DMS114 treated with DMSO at 0.1 percent for 48 hours (cell line): ENCODE data around the gene PABPC3.

Source experiments
- DNase-seq: peaks from one replicate; lab custom pipeline; 2025; ENCODE audit not compliant: unreplicated experiment; lab: John Stamatoyannopoulos, UW

Gene PABPC3

DNA sequence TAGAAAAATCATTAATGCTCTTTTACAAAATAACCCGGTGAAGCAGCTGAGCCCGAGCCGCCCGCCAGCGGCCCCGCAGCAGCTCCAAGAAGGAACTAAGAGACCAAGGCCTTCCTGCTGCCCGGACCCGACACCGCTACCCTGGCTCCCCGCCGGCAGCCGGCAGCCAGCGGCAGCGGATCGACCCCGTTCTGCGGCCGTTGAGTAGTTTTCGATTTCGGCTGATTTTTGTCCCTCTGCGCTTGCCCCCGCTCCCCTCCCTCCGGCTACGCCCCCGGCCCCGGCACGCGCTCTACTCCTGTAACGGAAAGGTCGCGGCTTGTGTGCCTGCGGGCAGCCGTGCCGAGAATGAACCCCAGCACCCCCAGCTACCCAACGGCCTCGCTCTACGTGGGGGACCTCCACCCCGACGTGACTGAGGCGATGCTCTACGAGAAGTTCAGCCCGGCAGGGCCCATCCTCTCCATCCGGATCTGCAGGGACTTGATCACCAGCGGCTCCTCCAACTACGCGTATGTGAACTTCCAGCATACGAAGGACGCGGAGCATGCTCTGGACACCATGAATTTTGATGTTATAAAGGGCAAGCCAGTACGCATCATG is at the start of gene PABPC3:
TSS of gene PABPC3 (plus strand) at position 286 of the 603 bp plus-strand sequence. CDS start at position 349, 63 bp downstream.
- no peak for DNase-seq

DNA sequence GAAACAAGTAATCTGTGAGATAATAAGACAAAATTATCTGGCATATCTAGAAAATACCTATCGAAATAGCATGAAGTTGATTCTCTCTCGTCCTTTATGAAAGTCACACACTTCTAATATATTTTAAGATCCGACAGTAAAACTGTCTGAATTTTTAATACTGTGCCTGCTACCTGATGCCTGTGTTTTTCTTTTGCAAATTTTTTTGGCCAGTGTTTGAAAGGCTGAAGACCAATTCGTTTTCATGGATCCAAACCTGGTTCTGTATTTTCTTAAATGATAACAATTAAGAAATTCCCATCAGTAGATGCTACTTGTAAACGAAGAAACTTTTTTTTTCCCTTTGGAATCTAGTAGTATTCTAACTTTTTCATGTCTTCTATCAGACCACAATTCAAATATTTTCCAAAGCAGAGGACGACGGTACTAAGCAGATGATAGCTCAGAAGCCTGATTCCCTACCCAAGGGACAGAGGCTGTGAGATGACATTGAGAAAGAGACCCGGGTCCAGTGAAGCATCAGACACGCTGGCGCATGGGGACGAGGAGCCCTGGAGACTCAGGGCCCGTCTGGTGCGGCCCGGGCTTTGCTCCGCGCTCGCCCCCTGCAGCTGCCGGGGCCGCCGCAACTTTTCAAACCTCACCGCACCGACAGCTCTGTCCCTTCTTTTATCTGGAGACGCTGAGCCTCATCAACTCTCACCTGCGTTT is 49.5 kb upstream of the PABPC3 start:
- DNase-seq: no peak

DNA sequence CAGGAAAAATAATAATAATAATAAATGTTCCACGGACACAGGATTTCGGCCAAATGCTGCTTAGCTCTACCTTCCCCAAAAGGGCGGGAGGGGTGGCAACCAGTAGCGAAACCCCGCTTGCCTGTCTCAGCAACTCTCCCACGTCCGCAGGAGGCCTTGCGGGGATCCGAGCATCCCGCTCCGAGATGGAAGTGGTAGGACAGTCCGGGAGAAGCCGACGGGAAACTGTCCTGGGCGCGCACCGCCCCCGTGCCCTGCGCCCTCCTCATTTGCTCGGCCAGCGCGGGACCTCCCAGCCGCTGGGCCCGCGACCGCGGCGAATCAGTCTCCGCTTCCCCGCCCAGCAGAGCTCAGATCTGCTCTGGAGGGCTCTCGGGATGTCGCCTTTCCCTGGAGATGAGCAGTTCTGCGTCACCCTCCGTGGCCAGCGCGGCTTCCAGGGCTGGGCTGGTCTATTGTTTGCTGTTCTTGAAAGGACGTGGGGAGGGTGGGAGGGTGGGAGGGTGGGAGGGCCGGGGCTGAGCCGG is 48.9 kb upstream of the PABPC3 start:
- no peak for DNase-seq

DNA sequence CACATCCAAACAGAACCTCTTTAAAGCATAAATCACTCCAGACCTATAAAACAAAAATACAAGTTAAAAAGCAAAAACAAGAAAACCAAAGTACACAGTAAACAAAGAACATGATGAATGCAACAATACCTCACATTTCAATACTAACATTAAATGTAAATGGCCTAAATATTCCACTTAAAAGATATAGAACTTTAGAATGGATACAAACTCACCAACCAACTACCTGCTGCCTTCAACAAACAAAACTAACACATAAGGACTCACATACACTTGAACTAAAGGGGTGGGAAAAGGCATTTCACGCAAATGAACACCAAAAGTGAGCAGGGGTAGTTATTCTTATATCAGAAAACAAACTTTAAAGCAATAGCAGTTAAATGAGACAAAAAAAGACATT is 44.9 kb upstream of the PABPC3 start:
- DNase-seq: no peak

DNA sequence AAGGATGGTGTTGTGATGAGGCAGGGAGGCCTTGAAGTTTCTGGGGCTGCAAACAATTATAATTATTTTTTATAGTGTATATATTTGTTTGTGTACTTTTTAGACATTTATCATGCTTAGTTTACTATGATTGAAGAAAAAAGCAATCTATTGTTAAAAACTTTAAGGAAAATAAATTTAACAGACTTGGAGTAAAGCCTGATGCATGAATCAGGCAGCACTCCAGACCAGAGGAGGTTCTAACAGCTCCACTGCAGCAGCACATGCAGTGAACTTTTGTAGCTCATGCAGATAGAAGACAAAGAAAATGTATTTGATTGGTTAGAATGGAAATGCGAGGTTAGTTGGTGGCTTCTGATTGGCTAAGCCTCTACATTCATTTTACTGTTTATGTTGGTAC is 36.8 kb upstream of the PABPC3 start:
- no peak for DNase-seq

DNA sequence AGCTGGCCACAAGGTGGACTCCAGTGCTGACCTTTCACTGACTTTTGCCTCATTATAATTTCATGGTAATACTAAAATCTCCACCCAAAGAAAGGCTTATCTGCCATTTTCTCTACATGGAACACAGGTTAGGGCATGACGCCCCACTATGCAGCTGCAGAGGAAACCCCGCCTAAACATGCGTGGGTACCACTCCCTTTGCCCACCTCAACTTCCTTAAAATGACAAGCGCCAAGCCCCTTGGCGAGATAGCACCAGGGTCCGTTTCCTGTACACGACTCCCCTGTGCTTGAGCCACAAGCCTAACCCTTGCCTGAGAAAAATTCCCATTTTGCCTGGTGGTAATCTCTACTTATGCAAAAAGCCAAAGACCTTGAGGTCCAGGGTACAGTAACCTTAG is 36.0 kb upstream of the PABPC3 start:
- no peak for DNase-seq

DNA sequence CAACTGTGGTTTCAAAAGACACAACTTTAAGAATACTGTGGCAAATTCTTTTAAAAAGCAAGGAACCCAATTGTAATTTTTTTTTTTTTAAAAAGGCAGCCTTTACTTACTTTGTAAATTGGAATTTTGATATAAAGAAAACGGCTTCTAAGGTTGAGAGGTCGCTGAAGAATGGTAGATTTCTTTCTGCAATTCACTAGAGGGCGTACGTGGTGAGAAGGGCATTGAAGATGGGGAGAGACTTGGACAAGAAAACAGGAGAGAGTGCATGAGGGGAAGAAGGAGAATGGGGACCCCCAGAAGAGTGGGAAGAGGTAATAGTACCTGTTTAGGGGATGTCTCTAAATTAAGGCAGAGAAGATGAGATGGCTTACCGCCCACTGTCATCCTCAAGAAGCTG is 33.5 kb upstream of the PABPC3 start:
- DNase-seq: no peak

DNA sequence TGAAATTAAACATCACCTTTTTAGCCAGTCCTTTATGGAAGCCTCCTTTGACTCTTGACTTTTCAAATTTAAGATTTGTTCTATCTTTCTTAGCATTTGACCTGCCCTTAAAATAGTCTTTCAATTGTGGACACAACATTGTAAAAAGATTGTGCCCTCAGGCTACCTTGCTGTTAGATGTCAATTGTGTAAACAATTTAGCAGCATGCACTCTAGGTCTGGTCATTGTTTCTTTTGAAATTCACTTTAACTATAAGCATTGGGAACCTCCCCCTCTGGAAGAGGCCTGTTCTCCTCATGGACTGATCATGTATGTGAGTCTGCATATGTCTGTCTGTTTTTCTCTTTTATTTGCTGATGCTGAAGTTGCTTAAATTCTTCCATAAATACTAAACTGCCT is 31.5 kb upstream of the PABPC3 start:
- DNase-seq: no peak

DNA sequence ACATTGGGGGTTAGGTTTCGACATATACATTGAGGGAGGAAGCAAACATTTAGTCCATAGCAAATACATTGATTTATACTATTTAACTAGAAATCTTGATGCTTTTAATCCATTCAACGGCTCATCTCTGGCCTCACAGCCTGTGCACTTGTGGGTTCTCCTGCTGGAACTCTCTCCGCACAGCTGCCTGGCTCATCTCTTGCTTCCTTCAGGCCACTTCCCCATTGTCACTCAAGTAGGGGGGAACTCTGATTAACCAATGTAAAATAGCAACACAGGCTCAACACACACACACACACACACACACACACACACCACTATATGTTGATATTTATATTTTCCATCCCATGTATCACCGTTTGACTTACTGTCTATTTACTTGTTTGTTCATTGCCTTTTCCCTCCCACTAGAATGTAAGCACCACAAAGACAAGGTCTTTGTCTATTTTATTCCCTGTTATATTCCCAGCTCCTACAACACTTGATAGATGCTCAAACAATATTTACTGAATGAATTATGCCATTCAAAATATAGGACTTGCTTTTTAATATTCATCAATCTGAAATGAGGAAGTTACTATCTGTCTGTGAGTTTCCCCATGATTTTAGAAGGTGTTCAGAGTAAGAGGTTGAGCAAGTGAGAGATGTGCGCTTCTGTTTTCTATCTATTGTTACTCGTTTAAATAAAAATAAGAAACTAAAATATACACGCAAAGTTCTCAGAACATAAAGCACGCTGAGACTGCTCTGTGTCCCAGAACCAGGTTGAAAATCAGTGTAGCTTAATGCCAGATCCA is 29.8 kb upstream of the PABPC3 start:
- no peak for DNase-seq

DNA sequence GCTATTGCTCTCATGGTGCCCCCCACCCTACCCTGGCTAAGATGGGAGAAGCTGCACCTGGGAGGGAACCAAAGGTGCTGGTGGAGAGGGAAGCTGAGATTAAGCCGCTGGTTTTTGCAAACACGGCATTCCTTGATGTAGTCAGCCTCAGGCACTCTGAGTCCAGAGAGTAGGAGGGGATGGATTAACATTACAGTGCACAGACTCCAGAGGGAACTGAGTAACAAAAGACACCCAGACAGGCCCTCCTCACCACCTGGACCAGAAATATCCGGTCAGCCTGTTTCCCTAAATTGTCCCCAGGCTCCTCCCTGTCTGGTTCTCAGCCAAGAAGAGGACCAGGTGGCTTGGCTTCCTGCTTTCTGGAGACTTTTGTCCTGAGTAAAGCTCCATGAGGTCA is 28.9 kb upstream of the PABPC3 start:
- no peak for DNase-seq

DNA sequence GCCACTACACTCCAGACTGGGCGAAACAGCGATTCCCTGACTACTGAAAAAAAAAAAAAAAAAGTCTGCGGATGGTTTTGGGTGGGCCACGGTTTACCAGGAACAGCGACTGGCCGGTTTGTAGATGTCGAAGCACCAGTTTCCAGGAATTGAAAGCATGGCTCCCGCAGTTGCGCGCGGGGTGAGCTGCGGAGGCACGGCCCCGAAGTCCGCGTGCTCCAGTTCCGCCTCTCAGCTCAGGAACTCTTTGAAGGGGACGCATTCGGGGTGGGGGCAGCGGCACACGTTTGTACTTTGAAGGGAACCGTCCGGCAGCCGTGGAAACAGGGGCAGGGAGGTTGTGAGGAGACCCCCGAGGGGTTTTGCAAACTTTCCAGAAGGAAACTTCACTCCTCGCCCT is 27.1 kb upstream of the PABPC3 start:
- DNase-seq: no peak

DNA sequence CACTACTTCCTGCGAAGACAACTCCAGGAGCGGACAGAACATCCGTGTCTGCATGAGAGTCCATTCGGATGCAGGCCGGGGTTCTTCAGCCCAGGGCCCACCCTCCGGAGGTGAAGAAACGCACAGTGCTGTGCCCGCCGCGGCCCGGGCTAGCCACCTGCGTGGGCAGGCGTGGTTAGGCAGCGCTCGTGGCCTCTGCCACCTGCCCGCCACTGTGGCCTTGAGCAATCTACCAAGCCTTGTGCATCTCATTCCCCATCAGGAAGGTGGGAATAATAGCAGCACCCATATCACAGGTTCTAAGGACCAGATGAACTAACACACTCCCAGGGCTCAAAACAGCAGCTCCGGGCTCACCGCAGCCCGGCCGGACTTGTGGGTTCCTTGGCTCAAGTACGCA is 26.7 kb upstream of the PABPC3 start:
- DNase-seq: no peak

DNA sequence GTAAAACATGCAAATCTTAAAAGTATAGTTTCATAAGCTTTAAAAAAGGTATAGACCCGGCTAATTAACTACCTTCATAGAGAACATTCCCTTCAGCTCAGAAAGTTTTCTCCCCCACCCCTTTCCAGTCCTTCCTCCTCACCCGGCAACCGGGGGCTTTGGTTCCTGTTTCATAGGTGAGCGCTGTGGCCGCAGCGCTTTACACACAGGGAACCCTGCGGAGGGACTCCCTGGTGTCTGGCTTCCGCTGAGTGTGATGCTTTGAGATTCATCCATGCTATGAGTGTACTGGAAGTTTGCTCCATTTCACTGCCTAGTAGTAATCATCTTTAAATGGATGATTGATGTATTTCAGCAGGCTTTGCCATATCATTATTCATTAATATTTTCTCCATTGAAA is 26.0 kb upstream of the PABPC3 start:
- DNase-seq: no peak

DNA sequence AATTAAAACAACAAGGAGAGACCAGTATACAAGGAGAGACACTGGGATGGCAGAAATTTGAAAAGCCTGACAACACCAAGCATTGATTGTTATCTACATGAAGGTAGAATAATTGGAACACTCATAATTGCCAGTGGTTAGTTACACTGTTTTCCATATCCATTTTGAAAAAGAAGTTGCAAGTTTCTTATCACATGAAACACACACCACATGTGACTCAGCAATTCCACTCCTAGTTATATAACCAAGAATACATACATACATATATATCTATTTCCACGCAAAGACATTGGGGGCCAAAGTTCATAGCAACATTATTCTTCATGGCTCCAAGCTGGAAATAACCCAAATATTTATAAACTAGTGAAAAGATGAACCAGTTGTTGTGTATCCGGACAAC is 15.2 kb upstream of the PABPC3 start:
- no peak for DNase-seq

DNA sequence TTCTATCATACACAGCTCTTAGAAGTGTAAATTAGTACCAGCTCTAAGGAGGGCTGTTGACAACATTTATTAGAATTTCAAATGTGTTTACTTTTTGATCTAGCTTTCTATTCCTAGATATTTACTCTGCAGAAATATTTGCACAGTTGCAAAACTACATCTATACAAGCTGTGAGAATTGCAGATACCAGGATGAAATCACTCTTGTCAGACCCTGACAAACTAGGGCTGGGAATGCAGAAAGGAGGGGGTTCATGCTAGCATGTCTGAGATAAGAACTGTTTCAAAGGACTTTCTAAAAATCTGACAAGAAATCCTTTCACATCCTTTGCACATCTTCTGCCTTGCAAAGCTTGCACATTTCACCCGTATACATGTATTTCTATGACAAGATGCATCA is 11.8 kb upstream of the PABPC3 start:
- DNase-seq: no peak

DNA sequence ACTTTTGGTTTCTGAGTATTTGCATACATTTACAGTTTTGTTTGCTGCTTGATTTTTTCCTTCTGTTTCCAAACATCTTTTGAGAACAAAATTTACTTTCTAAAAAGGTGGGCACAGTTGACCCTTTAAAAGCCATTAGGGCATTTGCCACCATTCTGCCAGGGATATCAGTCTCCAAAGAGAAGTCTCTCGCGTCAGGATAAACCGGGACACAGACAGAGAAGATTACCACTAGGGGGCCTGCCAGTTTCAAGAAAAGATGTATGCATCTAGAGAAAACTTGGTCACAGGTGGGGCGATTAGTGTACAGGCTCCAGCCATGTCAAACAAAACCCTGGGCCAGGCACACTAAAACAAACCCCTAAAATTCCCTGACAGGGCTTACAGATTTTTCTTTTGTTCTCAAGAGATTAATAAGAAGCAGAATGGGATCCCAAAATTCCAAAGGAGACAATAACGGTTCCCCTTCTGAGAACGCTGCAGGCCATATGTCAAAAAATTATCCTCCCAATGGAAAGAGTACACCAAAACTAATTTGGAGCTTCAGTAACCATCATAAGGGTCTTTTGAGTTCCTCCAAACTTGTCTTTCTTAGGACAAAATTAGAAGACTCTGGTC is 10.7 kb upstream of the PABPC3 start:
- peak; percentile 1 for DNase-seq

DNA sequence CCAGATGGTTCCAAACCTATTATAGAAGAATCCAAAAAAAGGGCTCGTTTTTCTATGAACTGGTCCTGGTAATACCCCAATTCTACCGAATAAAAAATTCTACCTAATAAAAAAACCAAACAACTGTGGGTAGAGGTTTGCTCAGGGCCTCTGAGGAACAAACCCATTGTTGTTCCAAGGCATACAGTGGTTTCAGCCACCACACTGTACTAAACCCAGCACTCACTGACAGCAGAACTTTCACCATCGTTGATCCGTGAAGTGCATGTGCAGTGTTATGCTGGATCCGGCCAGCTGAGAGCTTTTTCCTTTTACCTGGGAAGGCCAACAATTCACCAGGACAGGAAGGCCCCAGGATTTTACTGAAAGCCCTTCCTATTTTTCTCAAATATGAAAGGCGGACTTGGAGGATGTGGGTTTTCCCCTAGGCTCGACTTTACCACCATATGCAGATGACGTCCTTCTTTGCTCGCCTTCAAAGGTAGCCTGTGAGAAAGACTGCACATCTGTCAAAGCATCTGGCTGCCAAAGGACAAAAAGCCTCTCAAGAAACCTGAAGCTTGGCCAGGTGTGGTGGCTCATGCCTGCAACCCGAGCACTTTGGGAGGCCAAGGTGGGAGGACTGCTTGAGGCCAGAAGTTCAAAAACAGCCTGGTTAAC is 7.2 kb upstream of the PABPC3 start:
- no peak for DNase-seq

DNA sequence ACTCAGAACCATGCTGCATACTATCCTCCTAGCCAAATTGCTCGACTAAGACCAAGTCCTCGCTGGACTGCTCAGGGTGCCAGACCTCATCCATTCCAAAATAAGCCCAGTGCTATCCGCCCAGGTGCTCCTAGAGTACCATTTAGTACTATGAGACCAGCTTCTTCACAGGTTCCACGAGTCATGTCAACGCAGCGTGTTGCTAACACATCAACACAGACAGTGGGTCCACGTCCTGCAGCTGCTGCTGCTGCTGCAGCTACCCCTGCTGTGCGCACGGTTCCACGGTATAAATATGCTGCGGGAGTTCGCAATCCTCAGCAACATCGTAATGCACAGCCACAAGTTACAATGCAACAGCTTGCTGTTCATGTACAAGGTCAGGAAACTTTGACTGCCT is 1.5 kb downstream of the PABPC3 start:
- DNase-seq: no peak

DNA sequence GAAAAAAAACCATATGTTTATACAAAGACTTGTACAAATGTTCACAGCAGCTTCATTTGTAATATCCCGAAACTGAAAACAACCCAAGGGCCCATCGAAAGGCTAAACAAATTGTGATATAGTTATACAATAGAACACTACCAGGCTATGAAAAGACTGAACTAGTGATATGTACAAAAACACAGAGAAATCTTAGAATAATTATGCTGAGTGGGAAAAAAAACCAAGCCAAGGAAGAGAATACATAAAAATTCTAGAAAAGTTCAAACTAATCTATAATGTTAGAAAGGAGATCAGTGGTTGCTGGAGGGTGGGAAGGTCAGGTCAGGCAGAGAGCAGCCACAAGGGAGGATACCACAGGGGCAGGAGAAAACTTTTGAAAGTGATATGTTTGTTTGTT is 7.8 kb downstream of the PABPC3 start:
- no peak for DNase-seq

DNA sequence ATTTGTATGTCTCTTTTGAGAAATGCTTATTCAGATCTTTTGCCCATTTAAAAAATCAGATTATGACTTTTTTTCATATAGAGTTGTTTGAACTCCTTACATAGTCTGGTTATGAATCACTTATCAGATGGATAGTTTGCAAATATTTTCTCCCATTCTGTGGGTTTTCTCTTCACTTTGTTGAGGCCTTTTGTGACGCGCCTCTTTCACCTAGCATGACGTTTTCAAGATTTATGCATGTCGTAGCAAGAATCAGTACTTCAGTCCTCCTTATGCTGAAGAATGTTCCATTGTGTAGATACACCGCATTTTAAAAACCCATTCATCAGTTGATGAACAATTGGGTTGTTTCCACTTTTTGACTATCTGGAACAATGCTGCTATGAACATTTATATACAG is 13.4 kb downstream of the PABPC3 start:
- DNase-seq: no peak

DNA sequence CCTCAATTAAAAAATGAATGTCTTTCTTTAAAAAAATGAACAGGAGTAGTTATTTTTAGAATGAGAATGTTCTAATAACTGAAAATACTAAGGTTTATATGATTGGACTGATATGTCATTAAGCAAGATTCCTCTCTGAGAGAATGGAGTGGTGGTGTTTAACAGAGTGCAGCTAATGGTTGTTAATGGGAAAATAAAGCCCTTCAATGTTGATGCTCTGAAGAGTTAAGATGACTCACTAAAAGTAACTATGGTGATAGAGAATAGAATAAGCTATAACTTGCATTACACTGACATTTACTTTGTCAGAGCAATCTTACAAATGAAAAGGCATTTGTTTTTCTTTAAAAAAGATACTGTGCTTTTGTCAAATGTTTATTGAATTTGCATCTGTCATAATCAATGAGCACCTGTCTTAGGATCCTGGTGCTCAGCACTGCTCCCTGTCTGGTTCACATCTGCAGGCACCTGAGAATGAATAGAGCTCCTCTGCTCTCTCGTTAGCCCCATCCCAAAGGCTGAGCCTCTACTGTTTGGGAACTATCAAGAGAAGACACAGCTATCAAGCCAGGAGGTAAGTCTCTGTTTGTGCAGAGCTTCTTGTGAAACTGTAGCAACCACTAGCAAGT is 15.1 kb downstream of the PABPC3 start:
- DNase-seq: no peak
